Esophagus squamous epithelium (tissue), 4 donors: ENCODE data around the gene EGF.

Experiments used
- POLR2A ChIP-seq, 4 donors: fragments of 450-650 bp; IDR thresholded peaks; one replicate each; pipeline ENCODE4 v1.6.1; 2017; ENCODE audit warnings: antibody characterized with exemption in 4 of 4, mild to moderate bottlenecking in 4 of 4, moderate library complexity in 3 of 4
- TF ChIP-seq, protein P1 (sequence below), 6 experiments: fragments of 450-650 bp in 4 of 6; fragments of 200-600 bp in 2 of 6; sonication (generic) in 2 of 6; IDR thresholded peaks; one replicate each; pipeline ENCODE4 v1.5.1; 2016 to 2019; ENCODE audit warnings: antibody characterized with exemption in 6 of 6, mild to moderate bottlenecking in 4 of 6, moderate library complexity in 4 of 6

DNA sequence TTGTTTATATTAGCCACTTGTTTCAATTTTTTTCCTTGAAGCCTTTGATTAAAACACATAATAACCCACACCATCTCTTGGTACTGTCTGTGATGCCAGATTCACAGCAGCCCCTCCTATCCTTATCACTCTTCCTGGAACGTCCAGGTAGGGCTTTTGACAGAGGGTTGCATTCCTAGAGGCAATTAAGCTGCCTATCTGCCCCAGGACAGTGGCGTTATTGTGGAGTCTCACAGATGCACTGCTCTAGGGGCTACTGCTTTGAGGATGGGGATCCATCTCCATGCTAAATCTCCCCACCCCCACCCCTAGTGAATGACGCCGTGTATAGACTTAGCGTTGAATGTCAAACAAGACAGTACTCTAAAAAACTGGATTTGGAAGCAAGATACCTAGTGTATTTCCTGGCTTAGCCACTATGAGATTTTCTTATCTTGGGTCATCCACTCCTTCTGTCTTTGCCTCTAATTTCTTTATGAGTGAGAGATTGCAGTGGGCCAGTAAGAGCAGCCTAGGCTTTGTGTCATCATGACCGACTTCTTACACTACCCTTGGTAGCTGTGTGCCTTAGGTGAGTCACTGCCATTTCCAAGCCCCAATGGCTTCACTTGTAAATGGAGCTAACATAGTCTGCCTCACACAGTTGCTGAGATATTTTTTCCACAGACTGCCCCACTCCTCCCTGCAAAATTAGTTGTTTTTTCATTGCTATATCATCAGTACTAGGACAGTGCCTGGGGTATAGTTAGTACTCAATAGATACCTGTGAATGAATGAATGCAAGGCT lies 90.9 kb downstream of the EGF start:
- no peak for TF ChIP-seq POLR2A (IDR thresholded peaks at IDR 0.05)
- TF ChIP-seq, protein P1, sequence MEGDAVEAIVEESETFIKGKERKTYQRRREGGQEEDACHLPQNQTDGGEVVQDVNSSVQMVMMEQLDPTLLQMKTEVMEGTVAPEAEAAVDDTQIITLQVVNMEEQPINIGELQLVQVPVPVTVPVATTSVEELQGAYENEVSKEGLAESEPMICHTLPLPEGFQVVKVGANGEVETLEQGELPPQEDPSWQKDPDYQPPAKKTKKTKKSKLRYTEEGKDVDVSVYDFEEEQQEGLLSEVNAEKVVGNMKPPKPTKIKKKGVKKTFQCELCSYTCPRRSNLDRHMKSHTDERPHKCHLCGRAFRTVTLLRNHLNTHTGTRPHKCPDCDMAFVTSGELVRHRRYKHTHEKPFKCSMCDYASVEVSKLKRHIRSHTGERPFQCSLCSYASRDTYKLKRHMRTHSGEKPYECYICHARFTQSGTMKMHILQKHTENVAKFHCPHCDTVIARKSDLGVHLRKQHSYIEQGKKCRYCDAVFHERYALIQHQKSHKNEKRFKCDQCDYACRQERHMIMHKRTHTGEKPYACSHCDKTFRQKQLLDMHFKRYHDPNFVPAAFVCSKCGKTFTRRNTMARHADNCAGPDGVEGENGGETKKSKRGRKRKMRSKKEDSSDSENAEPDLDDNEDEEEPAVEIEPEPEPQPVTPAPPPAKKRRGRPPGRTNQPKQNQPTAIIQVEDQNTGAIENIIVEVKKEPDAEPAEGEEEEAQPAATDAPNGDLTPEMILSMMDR (IDR thresholded peaks at IDR 0.05) = no peak
